Trophoblast cell (in vitro differentiated cells and primary cell): ENCODE results near the gene ZSCAN31.
"Not testable (repeated sequence)": the region's sequence is repeated elsewhere in the genome, so short reads cannot be mapped to it uniquely, and the experiment has no call there.

Experiments used
- DNase-seq, 2 donors: peaks; one replicate each; pipeline ENCODE4 v3.0.0-alpha.2; 2016
- H2AFZ ChIP-seq: 2 replicates; pipeline ENCODE4 v1.6.1; 2013; ENCODE audit warnings: low read length, moderate library complexity, mild to moderate bottlenecking; ENCODE audit not compliant: insufficient read depth, poor library complexity
- H2AK5ac ChIP-seq: 2 replicates; pipeline ENCODE4 v1.6.1; 2013; ENCODE audit warnings: mild to moderate bottlenecking, low read length
- H2BK120ac ChIP-seq: 2 replicates; pipeline ENCODE4 v1.6.1; 2013; ENCODE audit warnings: low read length, mild to moderate bottlenecking, moderate library complexity; ENCODE audit not compliant: insufficient read depth, poor library complexity
- H2BK12ac ChIP-seq: 2 replicates; pipeline ENCODE4 v1.6.1; 2013; ENCODE audit warnings: mild to moderate bottlenecking, low read length, moderate library complexity
- H2BK5ac ChIP-seq: 2 replicates; pipeline ENCODE4 v1.6.1; 2013; ENCODE audit warnings: low read length, low read depth, moderate library complexity, mild to moderate bottlenecking; ENCODE audit not compliant: poor library complexity
- H3K14ac ChIP-seq: 2 replicates; pipeline ENCODE4 v1.6.1; 2013; ENCODE audit warnings: mild to moderate bottlenecking, low read length
- H3K18ac ChIP-seq: 2 replicates; pipeline ENCODE4 v1.6.1; 2013; ENCODE audit warnings: mild to moderate bottlenecking, low read length
- H3K23ac ChIP-seq: 2 replicates; pipeline ENCODE4 v1.6.1; 2013; ENCODE audit warnings: low read length
- H3K27ac ChIP-seq: 2 replicates; pipeline ENCODE4 v1.5.1; 2013; ENCODE audit warnings: low read depth, mild to moderate bottlenecking, inconsistent platforms, low read length, moderate library complexity
- H3K27me3 ChIP-seq: 2 replicates; pipeline ENCODE4 v1.6.1; 2013; ENCODE audit warnings: inconsistent platforms, mild to moderate bottlenecking, low read length, moderate library complexity; ENCODE audit not compliant: insufficient read depth
- H3K36me3 ChIP-seq, 2 experiments: 1 replicate in 1 of 2; 2 replicates in 1 of 2; pipeline ENCODE4 v1.6.1; 2013; ENCODE audit warnings: low read length in 2 of 2, mild to moderate bottlenecking in 2 of 2, moderate library complexity in 1 of 2; ENCODE audit not compliant: insufficient read depth in 2 of 2, control insufficient read depth in 1 of 2
- H3K4ac ChIP-seq: 2 replicates; pipeline ENCODE4 v1.6.1; 2013; ENCODE audit warnings: low read depth, mild to moderate bottlenecking, low read length, moderate library complexity
- H3K4me1 ChIP-seq, 2 experiments: 1 replicate in 1 of 2; 2 replicates in 1 of 2; pipeline ENCODE4 v1.6.1; 2013; ENCODE audit warnings: low read length in 2 of 2, mild to moderate bottlenecking in 2 of 2, moderate library complexity in 1 of 2; ENCODE audit not compliant: insufficient read depth in 2 of 2, control insufficient read depth in 1 of 2
- H3K4me2 ChIP-seq: 2 replicates; pipeline ENCODE4 v1.6.1; 2013; ENCODE audit warnings: inconsistent platforms, mild to moderate bottlenecking, low read length, moderate library complexity
- H3K4me3 ChIP-seq: 2 replicates; pipeline ENCODE4 v1.5.1; 2013; ENCODE audit warnings: mild to moderate bottlenecking, low read depth, low read length, inconsistent platforms
- H3K79me1 ChIP-seq: one replicate; pipeline ENCODE4 v1.6.1; 2013; ENCODE audit warnings: low read length
- H3K79me2 ChIP-seq: 2 replicates; pipeline ENCODE4 v1.6.1; 2013; ENCODE audit warnings: low read length, mild to moderate bottlenecking; ENCODE audit not compliant: control insufficient read depth, insufficient read depth, poor library complexity
- H3K9ac ChIP-seq: 2 replicates; pipeline ENCODE4 v1.6.1; 2013; ENCODE audit warnings: mild to moderate bottlenecking, low read length
- H3K9me3 ChIP-seq: 2 replicates; pipeline ENCODE4 v1.6.1; 2013; ENCODE audit warnings: low read depth, mild to moderate bottlenecking, control low read depth, inconsistent platforms, low read length; ENCODE audit not compliant: insufficient read depth
- H4K12ac ChIP-seq: 2 replicates; pipeline ENCODE4 v1.6.1; 2013; ENCODE audit warnings: low read depth, mild to moderate bottlenecking, low read length, moderate library complexity
- H4K8ac ChIP-seq: 2 replicates; pipeline ENCODE4 v1.6.1; 2013; ENCODE audit warnings: low read depth, mild to moderate bottlenecking, low read length, moderate library complexity
- H4K91ac ChIP-seq: one replicate; pipeline ENCODE4 v1.6.1; 2013; ENCODE audit warnings: low read depth, mild to moderate bottlenecking, low read length, moderate library complexity
- WGBS: extraction: QIAGEN DNeasy Blood & Tissue Kit; methylation state at CpG from one replicate; pipeline ENCODE4 v1.1.7; 2013; ENCODE audit warnings: missing lambda C conversion rate; ENCODE audit not compliant: insufficient read length, insufficient coverage; ENCODE audit errors: extremely low coverage; 5-methylcytosine and 5-hydroxymethylcytosine counted together

The ZSCAN31 gene

DNA sequence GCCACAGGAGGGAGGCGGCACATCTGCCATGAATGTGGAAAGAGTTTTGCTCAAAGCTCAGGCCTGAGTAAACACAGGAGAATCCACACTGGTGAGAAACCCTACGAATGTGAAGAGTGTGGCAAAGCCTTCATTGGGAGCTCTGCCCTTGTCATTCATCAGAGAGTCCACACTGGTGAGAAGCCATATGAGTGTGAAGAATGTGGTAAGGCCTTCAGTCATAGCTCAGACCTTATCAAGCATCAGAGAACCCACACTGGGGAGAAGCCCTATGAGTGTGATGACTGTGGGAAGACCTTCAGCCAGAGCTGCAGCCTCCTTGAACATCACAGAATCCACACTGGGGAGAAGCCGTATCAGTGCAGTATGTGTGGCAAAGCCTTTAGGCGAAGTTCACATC, 29.6 kb upstream of the ZSCAN31 start:
- H3K27me3 ChIP-seq, H3K4me3 ChIP-seq, H2BK5ac ChIP-seq, H3K23ac ChIP-seq, H3K9me3 ChIP-seq, H3K9ac ChIP-seq, H3K14ac ChIP-seq, H3K79me2 ChIP-seq, H2AK5ac ChIP-seq, H4K12ac ChIP-seq, H3K4me2 ChIP-seq, H2AFZ ChIP-seq, H4K8ac ChIP-seq, H3K27ac ChIP-seq, H3K4ac ChIP-seq, H4K91ac ChIP-seq, H3K4me1 ChIP-seq, H2BK12ac ChIP-seq, H3K18ac ChIP-seq, DNase-seq, H3K79me1 ChIP-seq, H2BK120ac ChIP-seq: not testable (repeated sequence)
- no CpG with 5 or more reads among the region's 4 CpGs for WGBS
- H3K36me3 ChIP-seq, result peaks cover 16 to 31% of the 10 kb centered on the region in 2 experiments

DNA sequence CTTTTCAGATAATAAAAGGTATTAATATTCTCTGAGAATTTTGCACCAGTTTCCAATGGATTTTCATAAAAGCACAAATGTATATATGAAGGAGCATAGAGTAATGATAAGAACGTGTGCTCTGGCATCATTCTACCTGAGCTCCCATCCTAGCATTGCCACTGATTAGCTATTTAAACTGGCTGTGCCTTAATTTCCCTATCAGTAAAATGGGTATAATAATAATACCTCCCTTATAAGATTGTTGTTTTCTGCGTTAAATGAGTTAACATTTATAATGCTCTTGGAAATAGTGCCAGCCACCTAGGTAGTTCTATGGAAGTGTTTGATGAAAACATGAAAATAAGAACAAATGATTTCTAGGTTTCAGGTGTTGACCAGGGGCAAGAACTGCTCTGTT, 25.0 kb upstream of the ZSCAN31 start:
- Histone ChIP-seq H3K4me1 (peaks cover 0 to under 1% of the 10 kb centered on the region in 2 experiments), H2AK5ac (no peak overlapping the region), H4K12ac (no peak overlapping the region), H3K79me2 (no peaks in the 10 kb centered on the region), H4K91ac (no peak overlapping the region), H3K27me3 (no peaks in the 10 kb centered on the region), H3K79me1 (no peaks in the 10 kb centered on the region), H3K9ac (no peak overlapping the region), H3K27ac (no peak overlapping the region), H3K14ac (no peak overlapping the region), H3K4me2 (no peak overlapping the region), H3K9me3 (peaks cover 3% of the 10 kb centered on the region), H3K4me3 (no peak overlapping the region), H3K18ac (no peak overlapping the region), H2BK5ac (no peak overlapping the region), H3K4ac (no peak overlapping the region), H2BK12ac (no peak overlapping the region), H2AFZ (no peak overlapping the region), H3K23ac (no peak overlapping the region), H4K8ac (no peak overlapping the region), H3K36me3 (peaks cover 14 to 34% of the 10 kb centered on the region in 2 experiments), H2BK120ac (no peak overlapping the region)
- no CpG with 5 or more reads among the region's 2 CpGs for WGBS
- DNase-seq, result no peak

DNA sequence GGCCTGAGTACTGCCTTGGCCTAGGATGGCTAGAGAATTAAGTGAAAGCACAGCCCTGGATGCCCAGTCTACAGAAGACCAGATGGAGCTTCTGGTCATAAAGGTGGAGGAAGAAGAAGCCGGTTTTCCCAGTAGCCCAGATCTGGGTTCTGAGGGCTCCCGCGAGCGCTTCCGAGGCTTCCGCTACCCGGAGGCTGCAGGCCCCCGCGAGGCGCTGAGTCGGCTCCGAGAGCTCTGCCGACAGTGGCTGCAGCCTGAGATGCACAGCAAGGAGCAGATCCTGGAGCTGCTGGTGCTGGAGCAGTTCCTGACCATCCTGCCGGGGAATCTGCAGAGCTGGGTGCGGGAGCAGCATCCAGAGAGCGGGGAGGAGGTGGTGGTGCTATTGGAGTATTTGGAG, 23.6 kb upstream of the ZSCAN31 start:
- H4K12ac ChIP-seq, H2BK120ac ChIP-seq, H3K27ac ChIP-seq, H2BK12ac ChIP-seq, H2AK5ac ChIP-seq, H3K23ac ChIP-seq, H3K14ac ChIP-seq, H3K18ac ChIP-seq, H3K79me1 ChIP-seq, H4K91ac ChIP-seq, H3K27me3 ChIP-seq, H2AFZ ChIP-seq, H3K4me2 ChIP-seq, DNase-seq, H2BK5ac ChIP-seq, H3K9me3 ChIP-seq, H3K4me1 ChIP-seq, H3K4me3 ChIP-seq, H3K4ac ChIP-seq, H3K9ac ChIP-seq, H3K79me2 ChIP-seq, H4K8ac ChIP-seq: not testable (repeated sequence)
- peaks cover 8 to 22% of the 10 kb centered on the region in 2 experiments for H3K36me3 ChIP-seq
- no CpG with 5 or more reads among the region's 16 CpGs for WGBS

DNA sequence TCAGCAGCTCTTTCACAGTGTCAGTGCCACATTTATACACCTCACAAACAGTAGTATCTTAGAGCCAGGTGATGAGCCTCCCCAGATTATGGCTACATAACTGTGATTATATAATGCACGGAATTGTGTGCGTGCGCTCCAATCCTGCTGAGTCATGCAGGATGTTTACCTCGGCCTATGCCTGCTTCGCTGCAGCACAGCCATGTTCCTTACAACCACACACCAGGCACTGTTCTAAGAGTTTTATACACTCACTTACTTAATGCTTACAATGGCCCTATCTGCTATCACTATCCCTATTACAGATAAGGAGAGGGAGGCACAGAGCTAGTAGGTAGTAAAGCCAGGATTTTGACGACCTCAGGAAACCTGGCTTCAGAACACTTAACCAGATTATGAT, 21.1 kb upstream of the ZSCAN31 start:
- peaks cover 0 to 3% of the 10 kb centered on the region in 2 experiments for H3K4me1 ChIP-seq
- no peak overlapping the region for H3K18ac ChIP-seq
- no peak overlapping the region for H2BK120ac ChIP-seq
- no peak overlapping the region for H2AFZ ChIP-seq
- no peak overlapping the region for H4K91ac ChIP-seq
- no peak overlapping the region for H4K8ac ChIP-seq
- H3K9ac ChIP-seq, result no peak overlapping the region
- no peak overlapping the region for H3K27ac ChIP-seq
- H3K4ac ChIP-seq, result no peak overlapping the region
- H3K4me2 ChIP-seq, result no peak overlapping the region
- no peak overlapping the region for H2AK5ac ChIP-seq
- no peaks in the 10 kb centered on the region for H3K79me2 ChIP-seq
- peaks cover 2 to 13% of the 10 kb centered on the region in 2 experiments for H3K36me3 ChIP-seq
- no peak overlapping the region for H2BK5ac ChIP-seq
- no peaks in the 10 kb centered on the region for H3K79me1 ChIP-seq
- no peak overlapping the region for H2BK12ac ChIP-seq
- no peaks in the 10 kb centered on the region for H3K27me3 ChIP-seq
- no peak overlapping the region for H3K23ac ChIP-seq
- WGBS, result no CpG with 5 or more reads among the region's 6 CpGs
- H3K4me3 ChIP-seq, result no peak overlapping the region
- H4K12ac ChIP-seq, result no peak overlapping the region
- DNase-seq, result no peak
- H3K14ac ChIP-seq, result no peak overlapping the region
- H3K9me3 ChIP-seq, result peaks cover 6% of the 10 kb centered on the region
